GM13977 (cell line): Measurements from ENCODE around the gene PRRC1.

Experiments
- DNase-seq: peaks from one replicate; pipeline ENCODE4 v3.0.0; 2012; ENCODE audit warnings: low spot score
- in situ Hi-C: fragments of 300-500 bp; cut with MboI; formaldehyde crosslinking; loops from one replicate; pipeline ENCODE4 v1.12.0; 2022; ENCODE audit warnings: low sequenced_read_pairs, low pct_unique_long_range_greater_than_20kb, mixed read lengths, inconsistent platforms; ENCODE audit not compliant: unreplicated experiment
- TF ChIP-seq, protein P1 (sequence below): IDR thresholded peaks from 2 replicates; pipeline ENCODE4 v1.5.1; 2012; ENCODE audit warnings: mild to moderate bottlenecking, control low read depth; ENCODE audit not compliant: insufficient read depth; ENCODE audit errors: extremely low read depth, missing control alignments

PRRC1 gene

DNA sequence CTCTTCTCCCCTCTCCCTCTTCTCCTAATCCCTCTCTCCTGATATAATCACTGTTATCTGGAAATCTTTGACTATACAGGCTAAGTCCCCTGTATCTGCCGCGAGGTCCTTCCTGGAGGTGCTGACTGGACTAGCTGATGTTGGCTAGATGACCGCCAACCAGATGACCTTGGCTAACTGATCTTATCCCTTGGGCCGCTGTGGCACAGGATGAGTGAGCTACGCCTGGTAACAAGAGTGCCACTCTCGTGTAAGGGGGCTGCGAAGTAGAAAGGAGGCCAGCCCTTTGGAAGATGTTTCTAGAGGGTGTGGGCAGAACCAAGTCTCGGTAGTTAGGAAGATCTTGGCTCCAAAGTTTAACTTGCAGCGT is 345 bp upstream of the PRRC1 start:
- TF ChIP-seq, protein P1, sequence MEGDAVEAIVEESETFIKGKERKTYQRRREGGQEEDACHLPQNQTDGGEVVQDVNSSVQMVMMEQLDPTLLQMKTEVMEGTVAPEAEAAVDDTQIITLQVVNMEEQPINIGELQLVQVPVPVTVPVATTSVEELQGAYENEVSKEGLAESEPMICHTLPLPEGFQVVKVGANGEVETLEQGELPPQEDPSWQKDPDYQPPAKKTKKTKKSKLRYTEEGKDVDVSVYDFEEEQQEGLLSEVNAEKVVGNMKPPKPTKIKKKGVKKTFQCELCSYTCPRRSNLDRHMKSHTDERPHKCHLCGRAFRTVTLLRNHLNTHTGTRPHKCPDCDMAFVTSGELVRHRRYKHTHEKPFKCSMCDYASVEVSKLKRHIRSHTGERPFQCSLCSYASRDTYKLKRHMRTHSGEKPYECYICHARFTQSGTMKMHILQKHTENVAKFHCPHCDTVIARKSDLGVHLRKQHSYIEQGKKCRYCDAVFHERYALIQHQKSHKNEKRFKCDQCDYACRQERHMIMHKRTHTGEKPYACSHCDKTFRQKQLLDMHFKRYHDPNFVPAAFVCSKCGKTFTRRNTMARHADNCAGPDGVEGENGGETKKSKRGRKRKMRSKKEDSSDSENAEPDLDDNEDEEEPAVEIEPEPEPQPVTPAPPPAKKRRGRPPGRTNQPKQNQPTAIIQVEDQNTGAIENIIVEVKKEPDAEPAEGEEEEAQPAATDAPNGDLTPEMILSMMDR: no peak
- in situ Hi-C loops: loop anchor here (25.0 kb wide), 1 partner anchor 855 kb away; no protein-coding TSS in a partner anchor
- DNase-seq: no peak

DNA sequence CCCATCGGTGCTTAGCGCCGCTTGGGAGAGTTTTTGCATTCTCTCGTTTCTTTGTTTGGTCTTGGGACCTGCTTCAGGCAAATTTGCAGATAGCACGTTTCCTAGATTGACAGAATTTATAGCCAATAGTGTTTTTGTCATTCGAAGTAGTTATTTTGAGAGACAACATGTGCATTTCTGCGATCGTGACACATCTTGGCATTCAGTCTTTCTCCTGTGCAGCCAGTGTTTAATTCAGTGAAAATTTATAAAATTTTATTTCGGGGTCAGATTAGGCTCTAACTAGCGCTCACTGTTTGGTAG is 830 bp downstream of the PRRC1 start:
- peak; percentile 43 for DNase-seq
- TF ChIP-seq, protein P1: no peak
- in situ Hi-C loops: loop anchor here (25.0 kb wide), 1 partner anchor 856 kb away; no protein-coding TSS in a partner anchor

DNA sequence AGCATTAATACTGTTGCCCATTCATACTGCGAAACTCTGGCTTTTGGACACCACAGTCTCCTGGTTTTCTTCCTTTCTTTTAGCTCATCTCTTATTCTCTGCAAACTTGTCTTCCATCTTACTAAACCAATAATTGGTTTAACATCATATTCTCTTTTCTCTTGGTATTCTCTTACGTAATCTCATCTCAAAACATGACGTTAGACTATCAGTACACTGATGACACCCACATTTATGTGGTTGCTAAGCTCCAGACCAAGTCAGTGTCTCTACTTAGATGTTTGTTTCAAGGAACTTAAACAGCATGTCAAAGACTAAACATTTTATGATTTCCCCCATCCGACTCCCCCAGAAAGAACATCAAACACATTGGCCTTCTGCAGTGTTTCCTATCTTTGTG is 2.1 kb downstream of the PRRC1 start:
- in situ Hi-C loops: loop anchor here (25.0 kb wide), 1 partner anchor 857 kb away; no protein-coding TSS in a partner anchor
- TF ChIP-seq, protein P1: no peak

DNA sequence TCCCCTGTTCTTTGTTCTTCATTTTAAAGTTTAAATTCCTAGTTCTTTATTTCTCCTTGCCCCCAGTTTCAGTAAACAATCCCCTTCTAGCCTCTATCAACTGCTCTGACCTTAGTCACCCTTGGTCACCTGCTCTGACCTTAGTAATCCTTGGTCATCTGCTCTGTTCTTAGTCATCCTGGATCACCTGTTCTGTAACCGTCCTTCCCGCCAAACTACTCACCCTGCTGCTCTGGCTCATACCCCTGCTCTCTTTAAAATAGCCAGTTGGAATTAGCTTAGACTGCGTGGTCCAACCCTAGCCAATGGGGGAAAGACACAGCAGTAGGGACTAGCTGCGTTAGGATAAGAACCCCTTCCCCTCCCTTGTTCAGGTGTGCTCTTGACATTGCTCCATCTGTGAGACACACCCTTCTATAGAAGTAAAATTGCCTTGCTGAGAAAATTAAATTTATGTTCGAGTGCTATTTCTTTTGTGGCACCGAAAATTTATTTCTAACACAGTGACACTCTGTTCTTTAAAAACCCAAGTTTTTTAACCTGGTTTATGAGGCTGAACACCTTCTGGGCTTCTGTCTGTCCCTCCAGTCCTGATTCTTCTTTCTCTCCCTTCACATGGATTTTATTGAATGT is 3.8 kb downstream of the PRRC1 start:
- in situ Hi-C loops: loop anchor here (25.0 kb wide), 1 partner anchor 859 kb away; no protein-coding TSS in a partner anchor
- TF ChIP-seq, protein P1: no peak
- no peak for DNase-seq

More for the DNA sequence above, 2.1 kb downstream of the PRRC1 start:
- DNase-seq: no peak

DNA sequence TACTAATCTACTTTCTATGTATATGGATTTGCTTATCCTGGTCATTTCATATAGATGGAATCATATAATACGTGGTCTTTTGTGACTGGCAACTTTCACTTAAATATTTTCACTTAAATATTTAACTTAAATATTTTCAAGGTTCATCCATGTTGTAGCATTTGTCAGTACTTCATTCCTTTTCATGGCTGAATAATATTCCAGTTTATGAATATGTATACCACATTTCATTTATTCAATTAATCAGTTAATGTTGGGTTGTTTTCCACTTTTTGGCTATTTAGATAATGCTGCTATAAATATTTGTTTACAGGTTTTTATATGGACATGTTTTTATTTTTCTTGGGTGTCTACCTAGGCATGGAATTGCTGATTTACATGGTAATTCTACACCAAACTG is 7.7 kb downstream of the PRRC1 start:
- TF ChIP-seq, protein P1: no peak
- DNase-seq: no peak
- in situ Hi-C loops: no loop called here

DNA sequence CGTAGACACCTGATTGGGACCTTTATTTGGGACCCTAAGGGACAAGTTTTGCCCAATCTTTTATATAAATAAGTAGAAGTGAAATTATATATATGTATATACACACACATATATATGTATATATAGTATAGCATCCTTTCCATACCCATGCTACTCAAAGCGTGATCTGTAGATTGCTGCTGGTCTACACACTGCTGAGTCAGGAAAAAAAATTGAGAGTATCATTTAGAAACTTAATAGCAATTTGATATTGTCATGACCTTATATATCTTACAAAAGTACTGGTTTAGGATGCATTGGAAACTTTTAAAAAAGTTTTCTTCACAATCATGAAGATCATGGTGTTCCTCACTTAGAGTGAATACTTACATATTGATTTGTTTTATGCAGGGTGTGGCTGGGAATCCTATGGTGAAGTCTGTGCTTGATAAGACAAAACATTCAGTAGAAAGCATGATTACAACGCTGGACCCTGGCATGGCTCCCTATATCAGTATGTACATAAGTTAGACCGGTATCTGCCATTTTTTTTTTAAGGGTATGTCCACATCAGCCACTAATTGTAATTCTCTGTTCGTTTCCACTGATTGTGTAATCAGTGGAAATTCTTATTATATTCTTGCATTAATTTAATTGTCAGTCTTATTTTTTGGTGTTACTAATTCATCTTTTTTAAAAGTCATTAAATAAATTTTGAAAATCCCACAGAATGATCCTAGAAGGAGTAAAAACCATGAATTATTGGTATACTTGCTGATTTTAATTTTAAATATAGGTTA is 12.7 kb downstream of the PRRC1 start:
- DNase-seq: no peak
- TF ChIP-seq, protein P1: no peak
- in situ Hi-C loops: no loop called here
